Measurements from ENCODE around the gene SLX9.
"Not testable (repeated sequence)": the region's sequence is repeated elsewhere in the genome, so short reads cannot be mapped to it uniquely, and the experiment has no call there.

GRCh38 chr21:44912506-44913412 lies 27.1 kb upstream of the SLX9 start:
- TF ChIP-seq CTCF (IDR thresholded peaks at IDR 0.05); ZFX (IDR thresholded peaks at IDR 0.05; ENCODE audit: borderline replicate concordance): not testable (repeated sequence)
